ENCODE measurements around the gene ZNF436.

The ZNF436 gene

GRCh38 chr1:23369335-23370013 lies at the start of gene ZNF436:
Gene ZNF436, minus strand, starts transcription at chr1:23369836. Its CDS starts 1,831 bp downstream, at chr1:23368005.
- DNase-seq: peak in 1 of 2 donors; percentile 31

GRCh38 chr1:23419180-23419579 lies 49.5 kb upstream of the ZNF436 start:
- no peak for DNase-seq

GRCh38 chr1:23417570-23417969 lies 47.9 kb upstream of the ZNF436 start:
- no peak for DNase-seq

GRCh38 chr1:23416964-23417363 lies 47.3 kb upstream of the ZNF436 start:
- no peak for DNase-seq

- no peak for DNase-seq
These were observed 39.2 kb upstream of the ZNF436 start for GRCh38 chr1:23408797-23409290.

GRCh38 chr1:23407016-23407630 lies 37.5 kb upstream of the ZNF436 start:
- no peak for DNase-seq

- no peak for DNase-seq
These were observed 36.3 kb upstream of the ZNF436 start for GRCh38 chr1:23405946-23406345.

- peak; percentile 76 to 79 for DNase-seq
These were observed 34.3 kb upstream of the ZNF436 start for GRCh38 chr1:23403735-23404486.

- DNase-seq: no peak
These were observed 33.7 kb upstream of the ZNF436 start for GRCh38 chr1:23403355-23403734.

GRCh38 chr1:23403038-23403336 lies 33.4 kb upstream of the ZNF436 start:
- no peak for DNase-seq

GRCh38 chr1:23402286-23403037 lies 32.8 kb upstream of the ZNF436 start:
- DNase-seq: peak in 1 of 2 donors; percentile 28

GRCh38 chr1:23401313-23401712 lies 31.7 kb upstream of the ZNF436 start:
- no peak for DNase-seq

GRCh38 chr1:23400324-23401114 lies 30.9 kb upstream of the ZNF436 start:
- no peak for DNase-seq

- no peak for DNase-seq
These were observed 29.6 kb upstream of the ZNF436 start for GRCh38 chr1:23399229-23399628.

GRCh38 chr1:23397908-23398307 lies 28.3 kb upstream of the ZNF436 start:
- no peak for DNase-seq

- DNase-seq: no peak
These were observed 26.7 kb upstream of the ZNF436 start for GRCh38 chr1:23396380-23396779.

- DNase-seq: no peak
These were observed 26.2 kb upstream of the ZNF436 start for GRCh38 chr1:23395849-23396248.

- DNase-seq: no peak
These were observed 25.6 kb upstream of the ZNF436 start for GRCh38 chr1:23395154-23395724.

GRCh38 chr1:23394684-23395083 lies 25.0 kb upstream of the ZNF436 start:
- no peak for DNase-seq

- DNase-seq: no peak
These were observed 24.5 kb upstream of the ZNF436 start for GRCh38 chr1:23394181-23394580.

- DNase-seq: no peak
These were observed 24.1 kb upstream of the ZNF436 start for GRCh38 chr1:23393706-23394105.

All from CD4-positive, alpha-beta T cell treated with Interleukin-4 for 1 hour (primary cell).